Measurements from ENCODE around the gene FZD10. TPM values are rescaled to one million over a fixed set of nuclear protein-coding genes. Genes with fewer than 3 reads are reported as not detected.

Gene FZD10
- total RNA-seq (under 1 TPM in 5 of 10 donors, not detected in 5; 0.07 to 0.24 (median 0.08) TPM), polyA plus RNA-seq (under 1 TPM; 0.04 to 0.07 TPM)
- long read RNA-seq, donor 1: 0 reads
- long read RNA-seq, donor 2: 0 reads
- long read RNA-seq, donor 3: 0 reads

- H3K4me1 ChIP-seq: peaks cover 0 to 27% (median 14%) of the 10 kb centered on the region in 9 donors
- no peak for TF ChIP-seq CTCF (IDR thresholded peaks at IDR 0.05)
- DNase-seq (peak; percentile 36 to 40), ATAC-seq (peak in 4 of 8 donors; percentile 37 to 69 (median 42))
- intact Hi-C loops (cut with DNase I): no loop called here
- 0% methylated on average over 35 to 51 of the region's 51 CpGs for WGBS, 2 donors
- peak within 1 kb of the TSS in 2 of 10 donors; percentile 31 to 53 for H3K27ac ChIP-seq
- no peaks in the 10 kb centered on the region for H3K36me3 ChIP-seq
- peaks cover 36 to 99% (median 94%) of the 10 kb centered on the region in 7 donors for H3K27me3 ChIP-seq
- H3K4me3 ChIP-seq: peak within 1 kb of the TSS; percentile 14 to 55 (median 38)
- H3K9me3 ChIP-seq: no peaks in the 10 kb centered on the region
These were observed at the start of gene FZD10 for GRCh38 chr12:130162267-130162666. FZD10 (plus strand) TSS chr12:130162464; CDS start chr12:130162943, 479 bp downstream.

GRCh38 chr12:130114952-130115351 is 47.3 kb upstream of the FZD10 start:
- Histone ChIP-seq H3K4me3 (no peak overlapping the region), H3K36me3 (no peaks in the 10 kb centered on the region), H3K27me3 (peaks cover 0 to 20% (median 7%) of the 10 kb centered on the region in 7 donors), H3K27ac (no peak overlapping the region), H3K4me1 (no peaks in the 10 kb centered on the region), H3K9me3 (no peaks in the 10 kb centered on the region)
- intact Hi-C loops (cut with DNase I): no loop called here
- DNase-seq (no peak), ATAC-seq (no peak)
- TF ChIP-seq CTCF (IDR thresholded peaks at IDR 0.05): no peak
- WGBS, 2 donors: 76 to 79% methylated on average over 20 of the region's 20 CpGs

GRCh38 chr12:130115646-130116045 is 46.6 kb upstream of the FZD10 start:
- WGBS, 2 donors: 83 to 90% methylated on average over 8 of the region's 8 CpGs
- DNase-seq (no peak), ATAC-seq (no peak)
- H3K4me1 ChIP-seq: no peaks in the 10 kb centered on the region
- TF ChIP-seq CTCF (IDR thresholded peaks at IDR 0.05): no peak
- no peak overlapping the region for H3K4me3 ChIP-seq
- no peaks in the 10 kb centered on the region for H3K36me3 ChIP-seq
- intact Hi-C loops (cut with DNase I): no loop called here
- H3K9me3 ChIP-seq: no peaks in the 10 kb centered on the region
- H3K27me3 ChIP-seq: peaks cover 0 to 20% (median 14%) of the 10 kb centered on the region in 7 donors
- no peak overlapping the region for H3K27ac ChIP-seq

- 68 to 73% methylated on average over 6 of the region's 6 CpGs for WGBS, 2 donors
- intact Hi-C loops (cut with DNase I): no loop called here
These were observed 45.5 kb upstream of the FZD10 start for GRCh38 chr12:130116791-130117190.

More at GRCh38 chr12:130116791-130117190, 45.5 kb upstream of the FZD10 start:
- Histone ChIP-seq H3K36me3 (no peaks in the 10 kb centered on the region), H3K27me3 (peaks cover 0 to 23% (median 14%) of the 10 kb centered on the region in 7 donors), H3K4me1 (peaks cover 0 to 3% (median 0%) of the 10 kb centered on the region in 9 donors), H3K4me3 (no peak overlapping the region), H3K9me3 (no peaks in the 10 kb centered on the region), H3K27ac (no peak overlapping the region)
- no peak for TF ChIP-seq CTCF (IDR thresholded peaks at IDR 0.05)
- DNase-seq (no peak), ATAC-seq (no peak)

Data from heart right ventricle (tissue), 16 donors.